Coronary artery (tissue), 2 donors: ENCODE data around the gene CFHR5.

ENCODE experiments used
- DNase-seq: peaks from one replicate; pipeline ENCODE4 v3.0.0-alpha.2; 2017; ENCODE audit warnings: low spot score
- H3K27ac ChIP-seq, 2 donors: fragments of 200-600 bp; sonication (generic); one replicate each; pipeline ENCODE4 v1.5.1; 2016 to 2019
- H3K4me3 ChIP-seq: fragments of 200-600 bp; sonication (generic); 2 replicates; pipeline ENCODE4 v1.5.1; 2016; ENCODE audit warnings: mild to moderate bottlenecking, moderate library complexity
- CTCF ChIP-seq: fragments of 200-600 bp; sonication (generic); IDR thresholded peaks from one replicate; pipeline ENCODE4 v1.5.1; 2019; ENCODE audit warnings: antibody characterized with exemption

The CFHR5 gene

GRCh38 chr1:197042676-197043341, 65.5 kb downstream of the CFHR5 start:
- DNase-seq, result no peak
- H3K27ac ChIP-seq, result no peak overlapping the region
- no peak for TF ChIP-seq CTCF
- H3K4me3 ChIP-seq, result no peak overlapping the region

GRCh38 chr1:197049100-197049499, 71.7 kb downstream of the CFHR5 start:
- no peak for DNase-seq
- TF ChIP-seq CTCF, result no peak
- Histone ChIP-seq H3K27ac (no peak overlapping the region), H3K4me3 (no peak overlapping the region)
